ENCODE results near the gene EVI2A.
A peak's percentile ranks its signal among the peaks of the same experiment; 100 is the strongest.
"Not testable (repeated sequence)": the region's sequence is repeated elsewhere in the genome, so short reads cannot be mapped to it uniquely, and the experiment has no call there.

Gene EVI2A

GRCh38 chr17:31321481-31321880 lies at the start of gene EVI2A:
TSS of gene EVI2A (minus strand) at chr17:31321622. CDS start at chr17:31319013, 2,609 bp downstream.
- H3K27me3 ChIP-seq (ENCODE audit: control insufficient read depth in 5 of 5, insufficient read depth in 4 of 5, low read length in 5 of 5) = no peaks in the 10 kb centered on the region
- H3K4me3 ChIP-seq (ENCODE audit: low read depth in 1 of 5, low read length in 5 of 5) = peak within 1 kb of the TSS; percentile 28 to 54 (median 39)
- peak within 1 kb of the TSS in 1 of 5 donors; percentile 49 for H3K9ac ChIP-seq (ENCODE audit: low read length in 5 of 5)
- H3K9me3 ChIP-seq (ENCODE audit: control insufficient read depth in 5 of 5, low read length in 5 of 5) = no peaks in the 10 kb centered on the region
- peak within 1 kb of the TSS; percentile 13 for H3K27ac ChIP-seq (ENCODE audit: low read depth, low read length)
- H3K4me1 ChIP-seq (ENCODE audit: control insufficient read depth in 5 of 5, insufficient read depth in 5 of 5, low read length in 5 of 5) = peaks cover 0 to 12% (median 5%) of the 10 kb centered on the region in 5 donors
- peaks cover 0 to 8% (median 7%) of the 10 kb centered on the region in 5 donors for H3K36me3 ChIP-seq (ENCODE audit: control insufficient read depth in 5 of 5, insufficient read depth in 5 of 5, low read length in 5 of 5)

GRCh38 chr17:31369266-31369665 lies 47.8 kb upstream of the EVI2A start:
- no peaks in the 10 kb centered on the region for H3K27me3 ChIP-seq (ENCODE audit: control insufficient read depth in 5 of 5, insufficient read depth in 4 of 5, low read length in 5 of 5)
- no peak overlapping the region for H3K9ac ChIP-seq (ENCODE audit: low read length in 5 of 5)
- no peaks in the 10 kb centered on the region for H3K9me3 ChIP-seq (ENCODE audit: control insufficient read depth in 5 of 5, low read length in 5 of 5)
- no peak overlapping the region for H3K4me3 ChIP-seq (ENCODE audit: low read depth in 1 of 5, low read length in 5 of 5)
- peaks cover 0 to 13% (median 9%) of the 10 kb centered on the region in 5 donors for H3K4me1 ChIP-seq (ENCODE audit: control insufficient read depth in 5 of 5, insufficient read depth in 5 of 5, low read length in 5 of 5)
- H3K36me3 ChIP-seq (ENCODE audit: control insufficient read depth in 5 of 5, insufficient read depth in 5 of 5, low read length in 5 of 5) = peaks cover 5 to 17% (median 10%) of the 10 kb centered on the region in 5 donors
- no peak overlapping the region for H3K27ac ChIP-seq (ENCODE audit: low read depth, low read length)

- Histone ChIP-seq H3K4me3 (ENCODE audit: low read depth in 1 of 5, low read length in 5 of 5) (no peak overlapping the region), H3K4me1 (ENCODE audit: control insufficient read depth in 5 of 5, insufficient read depth in 5 of 5, low read length in 5 of 5) (peaks cover 0 to 3% (median 0%) of the 10 kb centered on the region in 5 donors), H3K27me3 (ENCODE audit: control insufficient read depth in 5 of 5, insufficient read depth in 4 of 5, low read length in 5 of 5) (no peaks in the 10 kb centered on the region), H3K9me3 (ENCODE audit: control insufficient read depth in 5 of 5, low read length in 5 of 5) (no peaks in the 10 kb centered on the region), H3K9ac (ENCODE audit: low read length in 5 of 5) (no peak overlapping the region), H3K36me3 (ENCODE audit: control insufficient read depth in 5 of 5, insufficient read depth in 5 of 5, low read length in 5 of 5) (peaks cover 12 to 30% (median 16%) of the 10 kb centered on the region in 5 donors), H3K27ac (ENCODE audit: low read depth, low read length) (no peak overlapping the region)
These were observed 44.7 kb upstream of the EVI2A start for GRCh38 chr17:31366088-31366487.

- no peaks in the 10 kb centered on the region for H3K4me1 ChIP-seq (ENCODE audit: control insufficient read depth in 5 of 5, insufficient read depth in 5 of 5, low read length in 5 of 5)
- H3K9ac ChIP-seq (ENCODE audit: low read length in 5 of 5) = no peak overlapping the region
- H3K27ac ChIP-seq (ENCODE audit: low read depth, low read length) = no peak overlapping the region
- H3K27me3 ChIP-seq (ENCODE audit: control insufficient read depth in 5 of 5, insufficient read depth in 4 of 5, low read length in 5 of 5) = no peaks in the 10 kb centered on the region
- H3K9me3 ChIP-seq (ENCODE audit: control insufficient read depth in 5 of 5, low read length in 5 of 5) = no peaks in the 10 kb centered on the region
- no peak overlapping the region for H3K4me3 ChIP-seq (ENCODE audit: low read depth in 1 of 5, low read length in 5 of 5)
- peaks cover 19 to 44% (median 24%) of the 10 kb centered on the region in 5 donors for H3K36me3 ChIP-seq (ENCODE audit: control insufficient read depth in 5 of 5, insufficient read depth in 5 of 5, low read length in 5 of 5)
These were observed 42.6 kb upstream of the EVI2A start for GRCh38 chr17:31364012-31364411.

GRCh38 chr17:31357839-31358394 lies 36.5 kb upstream of the EVI2A start:
- Histone ChIP-seq H3K27ac (ENCODE audit: low read depth, low read length) (no peak overlapping the region), H3K9ac (ENCODE audit: low read length in 5 of 5) (no peak overlapping the region), H3K36me3 (ENCODE audit: control insufficient read depth in 5 of 5, insufficient read depth in 5 of 5, low read length in 5 of 5) (peaks cover 41 to 56% (median 44%) of the 10 kb centered on the region in 5 donors), H3K27me3 (ENCODE audit: control insufficient read depth in 5 of 5, insufficient read depth in 4 of 5, low read length in 5 of 5) (no peaks in the 10 kb centered on the region), H3K4me1 (ENCODE audit: control insufficient read depth in 5 of 5, insufficient read depth in 5 of 5, low read length in 5 of 5) (no peaks in the 10 kb centered on the region), H3K9me3 (ENCODE audit: control insufficient read depth in 5 of 5, low read length in 5 of 5) (no peaks in the 10 kb centered on the region), H3K4me3 (ENCODE audit: low read depth in 1 of 5, low read length in 5 of 5) (no peak overlapping the region)

- Histone ChIP-seq H3K9ac (ENCODE audit: low read length in 5 of 5) (no peak overlapping the region), H3K9me3 (ENCODE audit: control insufficient read depth in 5 of 5, low read length in 5 of 5) (no peaks in the 10 kb centered on the region), H3K27ac (ENCODE audit: low read depth, low read length) (no peak overlapping the region), H3K27me3 (ENCODE audit: control insufficient read depth in 5 of 5, insufficient read depth in 4 of 5, low read length in 5 of 5) (no peaks in the 10 kb centered on the region), H3K36me3 (ENCODE audit: control insufficient read depth in 5 of 5, insufficient read depth in 5 of 5, low read length in 5 of 5) (peaks cover 44 to 62% (median 45%) of the 10 kb centered on the region in 5 donors), H3K4me3 (ENCODE audit: low read depth in 1 of 5, low read length in 5 of 5) (no peak overlapping the region), H3K4me1 (ENCODE audit: control insufficient read depth in 5 of 5, insufficient read depth in 5 of 5, low read length in 5 of 5) (no peaks in the 10 kb centered on the region)
These were observed 35.7 kb upstream of the EVI2A start for GRCh38 chr17:31357091-31357490.

- Histone ChIP-seq H3K27ac (ENCODE audit: low read depth, low read length) (no peak overlapping the region), H3K36me3 (ENCODE audit: control insufficient read depth in 5 of 5, insufficient read depth in 5 of 5, low read length in 5 of 5) (peaks cover 37 to 57% (median 44%) of the 10 kb centered on the region in 5 donors), H3K9ac (ENCODE audit: low read length in 5 of 5) (no peak overlapping the region), H3K4me3 (ENCODE audit: low read depth in 1 of 5, low read length in 5 of 5) (no peak overlapping the region), H3K4me1 (ENCODE audit: control insufficient read depth in 5 of 5, insufficient read depth in 5 of 5, low read length in 5 of 5) (no peaks in the 10 kb centered on the region), H3K27me3 (ENCODE audit: control insufficient read depth in 5 of 5, insufficient read depth in 4 of 5, low read length in 5 of 5) (no peaks in the 10 kb centered on the region), H3K9me3 (ENCODE audit: control insufficient read depth in 5 of 5, low read length in 5 of 5) (no peaks in the 10 kb centered on the region)
These were observed 34.5 kb upstream of the EVI2A start for GRCh38 chr17:31355935-31356334.

GRCh38 chr17:31349454-31349853 lies 28.0 kb upstream of the EVI2A start:
- Histone ChIP-seq H3K27ac (ENCODE audit: low read depth, low read length) (no peak overlapping the region), H3K4me1 (ENCODE audit: control insufficient read depth in 5 of 5, insufficient read depth in 5 of 5, low read length in 5 of 5) (no peaks in the 10 kb centered on the region), H3K4me3 (ENCODE audit: low read depth in 1 of 5, low read length in 5 of 5) (no peak overlapping the region), H3K9ac (ENCODE audit: low read length in 5 of 5) (no peak overlapping the region), H3K9me3 (ENCODE audit: control insufficient read depth in 5 of 5, low read length in 5 of 5) (no peaks in the 10 kb centered on the region), H3K36me3 (ENCODE audit: control insufficient read depth in 5 of 5, insufficient read depth in 5 of 5, low read length in 5 of 5) (peaks cover 20 to 47% (median 37%) of the 10 kb centered on the region in 5 donors), H3K27me3 (ENCODE audit: control insufficient read depth in 5 of 5, insufficient read depth in 4 of 5, low read length in 5 of 5) (no peaks in the 10 kb centered on the region)

- not testable (repeated sequence) for H3K4me1 ChIP-seq (ENCODE audit: control insufficient read depth in 5 of 5, insufficient read depth in 5 of 5, low read length in 5 of 5); H3K4me3 ChIP-seq (ENCODE audit: low read depth in 1 of 5, low read length in 5 of 5); H3K9ac ChIP-seq (ENCODE audit: low read length in 5 of 5); H3K9me3 ChIP-seq (ENCODE audit: control insufficient read depth in 5 of 5, low read length in 5 of 5); H3K27me3 ChIP-seq (ENCODE audit: control insufficient read depth in 5 of 5, insufficient read depth in 4 of 5, low read length in 5 of 5); H3K27ac ChIP-seq (ENCODE audit: low read depth, low read length)
- peaks cover 10 to 42% (median 26%) of the 10 kb centered on the region in 5 donors for H3K36me3 ChIP-seq (ENCODE audit: control insufficient read depth in 5 of 5, insufficient read depth in 5 of 5, low read length in 5 of 5)
These were observed 23.8 kb upstream of the EVI2A start for GRCh38 chr17:31345191-31345747.

- no peak overlapping the region for H3K27ac ChIP-seq (ENCODE audit: low read depth, low read length)
- H3K27me3 ChIP-seq (ENCODE audit: control insufficient read depth in 5 of 5, insufficient read depth in 4 of 5, low read length in 5 of 5) = no peaks in the 10 kb centered on the region
These were observed 18.7 kb upstream of the EVI2A start for GRCh38 chr17:31339906-31340661.

More at GRCh38 chr17:31339906-31340661, 18.7 kb upstream of the EVI2A start:
- Histone ChIP-seq H3K4me3 (ENCODE audit: low read depth in 1 of 5, low read length in 5 of 5) (no peak overlapping the region), H3K9me3 (ENCODE audit: control insufficient read depth in 5 of 5, low read length in 5 of 5) (no peaks in the 10 kb centered on the region), H3K4me1 (ENCODE audit: control insufficient read depth in 5 of 5, insufficient read depth in 5 of 5, low read length in 5 of 5) (no peaks in the 10 kb centered on the region), H3K9ac (ENCODE audit: low read length in 5 of 5) (no peak overlapping the region), H3K36me3 (ENCODE audit: control insufficient read depth in 5 of 5, insufficient read depth in 5 of 5, low read length in 5 of 5) (peaks cover 17 to 55% (median 24%) of the 10 kb centered on the region in 5 donors)

Measured in subcutaneous abdominal adipose tissue (tissue), 5 donors.